Central memory CD8-positive, alpha-beta T cell (primary cell): Measurements from ENCODE around the gene GPC3.

Source experiments
- ATAC-seq: fragments of 150-1000 bp; cut with Tn5 transposase; replicated peaks from 2 replicates; pipeline ENCODE4 v1.10.0; 2022; ENCODE audit warnings: mild to moderate bottlenecking, moderate FRiP score, moderate number of reproducible peaks; ENCODE audit not compliant: poor library complexity, severe bottlenecking; ENCODE audit errors: extremely low read depth
- DNase-seq, 2 donors: peaks; one replicate each; pipeline ENCODE4 v3.0.0; 2021; ENCODE audit warnings: low spot score in 2 of 2
- H3K27ac Mint-ChIP-seq: one replicate; pipeline ENCODE4 v1.8.0; 2022; ENCODE audit warnings: low read depth, mild to moderate bottlenecking, moderate library complexity, mixed read lengths
- H3K27me3 Mint-ChIP-seq: one replicate; pipeline ENCODE4 v1.8.0; 2022; ENCODE audit warnings: mixed read lengths
- H3K36me3 Mint-ChIP-seq: one replicate; pipeline ENCODE4 v1.8.0; 2022; ENCODE audit warnings: mild to moderate bottlenecking, moderate library complexity, mixed read lengths; ENCODE audit not compliant: insufficient read depth
- H3K4me1 Mint-ChIP-seq: one replicate; pipeline ENCODE4 v1.8.0; 2022; ENCODE audit warnings: mixed read lengths
- H3K4me3 Mint-ChIP-seq: one replicate; pipeline ENCODE4 v1.8.0; 2022; ENCODE audit warnings: mild to moderate bottlenecking, moderate library complexity, mixed read lengths
- H3K9me3 Mint-ChIP-seq: one replicate; pipeline ENCODE4 v1.8.0; 2022; ENCODE audit warnings: mixed read lengths

Gene GPC3

GRCh38 chrX:133685822-133686221, 299.6 kb downstream of the GPC3 start:
- H3K27ac Mint-ChIP-seq = no peak overlapping the region

DNA sequence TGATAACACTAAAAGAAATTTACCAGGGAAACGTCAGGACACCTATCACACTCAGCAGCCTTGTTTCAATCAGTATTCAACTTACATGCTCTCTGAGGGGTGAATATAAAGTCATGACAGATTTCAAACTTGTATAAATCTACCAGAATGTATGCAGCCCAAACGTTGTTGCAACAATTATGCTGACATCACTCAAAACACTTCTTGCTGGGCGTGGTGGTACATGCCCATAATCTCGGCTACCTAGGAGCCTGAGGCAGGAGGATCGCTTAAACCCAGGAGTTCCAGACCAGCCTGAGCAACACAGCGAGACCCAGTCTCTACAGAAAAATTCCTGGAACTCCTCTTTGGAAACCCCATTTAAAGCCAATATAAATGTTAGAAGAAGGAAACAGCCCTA, 303.5 kb downstream of the GPC3 start:
- peaks cover 2% of the 10 kb centered on the region for H3K36me3 Mint-ChIP-seq

More at GRCh38 chrX:133685822-133686221, 299.6 kb downstream of the GPC3 start:
- ATAC-seq (no peak), DNase-seq (no peak)
- peaks cover 2% of the 10 kb centered on the region for H3K36me3 Mint-ChIP-seq
- no peaks in the 10 kb centered on the region for H3K27me3 Mint-ChIP-seq
- no peaks in the 10 kb centered on the region for H3K9me3 Mint-ChIP-seq
- H3K4me3 Mint-ChIP-seq = no peak overlapping the region
- no peaks in the 10 kb centered on the region for H3K4me1 Mint-ChIP-seq

GRCh38 chrX:133681421-133681820, 304.0 kb downstream of the GPC3 start:
- DNase-seq (no peak), ATAC-seq (no peak)
- H3K4me3 Mint-ChIP-seq = no peak overlapping the region
- H3K9me3 Mint-ChIP-seq = no peaks in the 10 kb centered on the region
- peaks cover 6% of the 10 kb centered on the region for H3K27me3 Mint-ChIP-seq
- no peaks in the 10 kb centered on the region for H3K4me1 Mint-ChIP-seq
- H3K36me3 Mint-ChIP-seq = no peaks in the 10 kb centered on the region
- H3K27ac Mint-ChIP-seq = no peak overlapping the region

More for the DNA sequence above, 303.5 kb downstream of the GPC3 start:
- Mint-ChIP-seq H3K4me3 (no peak overlapping the region), H3K27ac (no peak overlapping the region), H3K9me3 (no peaks in the 10 kb centered on the region), H3K4me1 (no peaks in the 10 kb centered on the region), H3K27me3 (peaks cover 6% of the 10 kb centered on the region)
- no peak for DNase-seq
- no peak for ATAC-seq

- H3K27me3 Mint-ChIP-seq = peaks cover 6% of the 10 kb centered on the region
- H3K9me3 Mint-ChIP-seq = no peaks in the 10 kb centered on the region
- H3K27ac Mint-ChIP-seq = no peak overlapping the region
- DNase-seq (no peak), ATAC-seq (no peak)
- no peaks in the 10 kb centered on the region for H3K4me1 Mint-ChIP-seq
- no peak overlapping the region for H3K4me3 Mint-ChIP-seq
- no peaks in the 10 kb centered on the region for H3K36me3 Mint-ChIP-seq
These were observed 308.0 kb downstream of the GPC3 start for GRCh38 chrX:133677123-133678063.

DNA sequence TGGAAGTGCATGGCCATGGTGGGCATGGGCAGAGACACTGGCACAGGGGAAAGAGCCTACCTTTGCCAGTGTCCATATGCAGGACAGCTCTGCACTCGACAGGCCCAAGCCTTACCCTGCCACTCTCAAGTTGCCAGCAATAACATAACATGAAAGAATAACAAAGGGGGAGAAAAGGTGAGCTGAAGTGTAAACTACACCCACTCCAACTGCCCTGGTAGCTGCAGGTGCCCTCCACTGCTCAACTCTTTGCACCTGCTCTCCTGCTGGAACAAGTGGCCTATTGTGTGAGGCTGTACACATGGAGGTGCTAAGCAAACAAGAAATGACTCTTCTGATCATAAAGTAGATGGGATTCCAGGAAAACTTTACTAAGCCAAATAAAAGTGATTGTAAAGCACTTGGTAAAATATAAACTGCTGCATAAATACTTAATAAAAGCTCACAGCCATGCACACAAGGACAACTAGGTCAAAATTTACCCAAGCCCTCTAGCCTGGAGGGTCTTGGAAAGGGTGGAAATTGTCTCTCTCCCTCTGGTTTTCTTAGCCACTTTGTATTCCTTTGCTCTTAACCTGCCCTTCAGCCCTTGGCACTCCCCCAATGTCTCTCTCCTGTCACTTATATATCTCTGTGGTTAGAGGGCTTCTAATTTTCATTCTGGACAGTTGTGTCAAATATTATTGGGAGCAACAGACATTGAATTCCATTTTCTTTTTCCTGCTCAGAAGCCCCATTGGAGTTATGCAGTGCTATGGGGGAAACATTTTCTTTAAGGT, 308.9 kb downstream of the GPC3 start:
- Mint-ChIP-seq H3K4me3 (no peak overlapping the region), H3K4me1 (no peaks in the 10 kb centered on the region), H3K27ac (no peak overlapping the region), H3K36me3 (no peaks in the 10 kb centered on the region), H3K27me3 (peaks cover 15% of the 10 kb centered on the region), H3K9me3 (no peaks in the 10 kb centered on the region)
- DNase-seq (no peak), ATAC-seq (no peak)

- Mint-ChIP-seq H3K4me1 (no peaks in the 10 kb centered on the region), H3K36me3 (no peaks in the 10 kb centered on the region), H3K4me3 (no peak overlapping the region), H3K27ac (no peak overlapping the region), H3K27me3 (peaks cover 15% of the 10 kb centered on the region), H3K9me3 (no peaks in the 10 kb centered on the region)
- no peak for ATAC-seq
- no peak for DNase-seq
These were observed 310.5 kb downstream of the GPC3 start for GRCh38 chrX:133674726-133675470.

DNA sequence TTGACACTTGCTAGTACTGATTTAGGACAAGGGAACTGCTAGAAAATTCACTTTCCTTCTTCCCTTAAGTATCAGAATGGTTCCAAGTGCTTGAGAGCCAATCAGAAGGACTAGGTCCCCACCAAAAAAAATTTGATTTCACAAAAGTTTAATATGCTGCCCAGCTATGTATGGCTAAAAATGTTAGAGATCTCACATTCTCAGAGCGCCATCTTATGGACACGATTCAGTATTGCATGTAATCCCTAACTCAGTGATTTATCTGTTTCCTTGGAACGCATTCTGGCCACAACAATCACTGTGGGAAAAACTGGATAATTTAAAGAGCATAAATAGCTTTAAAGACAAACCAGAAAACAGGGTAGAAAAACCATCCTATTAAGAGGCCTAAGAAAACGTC, 315.0 kb downstream of the GPC3 start:
- peaks cover 8% of the 10 kb centered on the region for H3K27me3 Mint-ChIP-seq
- no peaks in the 10 kb centered on the region for H3K9me3 Mint-ChIP-seq
- no peaks in the 10 kb centered on the region for H3K36me3 Mint-ChIP-seq
- ATAC-seq (no peak), DNase-seq (no peak)
- no peak overlapping the region for H3K4me3 Mint-ChIP-seq
- H3K27ac Mint-ChIP-seq = no peak overlapping the region
- no peaks in the 10 kb centered on the region for H3K4me1 Mint-ChIP-seq

- no peaks in the 10 kb centered on the region for H3K36me3 Mint-ChIP-seq
- no peak overlapping the region for H3K4me3 Mint-ChIP-seq
- DNase-seq = no peak
- no peak overlapping the region for H3K27ac Mint-ChIP-seq
- no peaks in the 10 kb centered on the region for H3K9me3 Mint-ChIP-seq
- no peak for ATAC-seq
- peaks cover 8% of the 10 kb centered on the region for H3K27me3 Mint-ChIP-seq
- H3K4me1 Mint-ChIP-seq = no peaks in the 10 kb centered on the region
These were observed 316.2 kb downstream of the GPC3 start for GRCh38 chrX:133669214-133669613.

DNA sequence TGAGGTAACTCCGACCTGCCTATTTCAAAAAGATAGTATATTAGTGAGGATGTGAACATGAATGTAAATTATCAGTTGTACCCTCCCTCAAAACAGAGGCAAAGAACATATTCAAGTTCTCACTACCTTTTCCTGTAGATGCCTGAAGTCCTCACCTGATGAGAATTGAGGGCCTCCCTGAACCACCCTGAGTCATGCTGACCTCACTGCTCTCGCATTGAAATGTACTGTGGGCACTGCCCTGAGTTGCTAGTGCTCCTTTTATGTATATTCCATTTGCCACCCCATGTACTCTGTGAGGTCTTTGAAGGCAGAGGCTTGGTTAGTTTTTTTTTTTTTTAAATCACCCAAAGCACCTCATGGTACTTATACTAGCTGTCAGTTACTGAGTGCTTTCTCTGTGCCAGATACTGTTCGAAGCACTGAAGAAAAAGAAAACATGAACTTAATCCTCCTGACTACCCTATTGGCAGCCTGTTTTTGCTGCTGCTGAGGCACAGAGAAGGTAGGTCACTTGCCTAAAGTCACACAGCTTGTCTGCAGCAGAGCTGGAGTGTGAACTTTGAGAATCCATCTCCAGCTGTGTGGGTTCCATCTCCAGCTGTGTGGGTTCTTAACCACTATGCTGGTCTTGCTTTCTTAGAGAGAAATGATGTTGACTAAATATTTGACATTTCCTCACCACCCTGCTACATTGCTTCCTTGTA, 317.0 kb downstream of the GPC3 start:
- H3K4me1 Mint-ChIP-seq = no peaks in the 10 kb centered on the region
- no peaks in the 10 kb centered on the region for H3K36me3 Mint-ChIP-seq
- peaks cover 8% of the 10 kb centered on the region for H3K27me3 Mint-ChIP-seq
- DNase-seq (no peak), ATAC-seq (no peak)
- no peaks in the 10 kb centered on the region for H3K9me3 Mint-ChIP-seq
- H3K27ac Mint-ChIP-seq = no peak overlapping the region
- no peak overlapping the region for H3K4me3 Mint-ChIP-seq

DNA sequence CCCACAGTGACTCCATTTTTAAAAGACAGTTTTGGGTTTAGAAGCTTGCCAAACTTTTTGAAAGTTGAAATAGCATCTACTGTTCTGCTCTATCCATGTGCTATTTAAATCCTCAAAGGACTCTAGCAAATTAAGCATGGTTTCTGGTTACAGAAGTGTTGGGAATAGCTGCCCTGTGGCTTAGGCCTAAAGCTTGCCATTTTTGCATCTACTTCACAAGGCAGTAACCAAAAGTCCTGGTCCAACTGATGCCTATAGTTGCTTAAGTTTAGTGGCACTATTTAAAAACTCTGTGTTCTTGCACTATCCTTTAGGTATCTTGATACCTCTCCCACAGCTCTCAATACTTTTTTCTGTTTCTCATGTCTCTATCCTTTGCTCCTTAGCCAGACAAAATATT, 319.1 kb downstream of the GPC3 start:
- Mint-ChIP-seq H3K9me3 (no peaks in the 10 kb centered on the region), H3K4me3 (no peak overlapping the region), H3K27ac (no peak overlapping the region), H3K36me3 (no peaks in the 10 kb centered on the region), H3K4me1 (no peaks in the 10 kb centered on the region), H3K27me3 (no peaks in the 10 kb centered on the region)
- no peak for ATAC-seq
- no peak for DNase-seq

DNA sequence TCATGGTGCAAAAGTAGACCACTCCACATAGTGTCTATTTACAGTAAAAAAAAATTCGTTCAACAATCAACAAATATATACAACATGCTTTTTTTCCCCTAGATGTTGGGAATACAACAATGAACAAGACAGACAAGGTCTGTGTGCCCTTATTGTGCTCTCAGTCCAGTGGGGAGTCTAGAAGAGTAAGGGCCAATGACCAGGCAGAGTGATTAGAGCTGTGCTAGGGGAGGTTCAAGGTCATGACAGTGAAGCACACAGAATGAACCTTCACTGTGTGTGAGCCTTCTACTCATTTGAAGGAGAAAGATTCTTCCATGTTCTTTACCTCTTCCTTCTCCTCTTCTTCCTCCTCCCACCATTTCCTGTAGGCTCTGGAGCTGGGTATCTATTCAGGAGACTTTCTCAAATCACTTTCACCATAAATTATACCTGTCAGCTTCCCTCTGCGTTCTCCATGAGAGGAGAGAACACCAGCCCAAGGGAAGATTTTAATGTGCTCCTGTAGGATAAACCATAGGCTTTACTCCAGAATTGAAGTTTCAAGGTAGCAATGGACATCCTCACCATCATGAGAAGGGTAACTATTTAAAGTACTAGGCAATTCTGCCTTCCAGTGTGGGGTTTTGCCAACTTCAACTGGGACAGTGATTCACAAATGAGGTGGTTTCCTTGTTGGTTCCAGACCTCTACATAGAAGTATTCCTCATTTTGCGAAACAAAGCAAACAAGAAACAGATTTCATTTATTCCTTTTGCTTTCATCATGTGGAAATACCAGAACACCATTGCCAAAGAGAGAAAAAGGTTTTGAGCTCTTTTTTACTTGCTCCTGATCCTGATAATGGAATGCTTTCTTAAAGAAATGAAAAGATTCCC, 323.2 kb downstream of the GPC3 start:
- H3K9me3 Mint-ChIP-seq = no peaks in the 10 kb centered on the region
- H3K4me1 Mint-ChIP-seq = no peaks in the 10 kb centered on the region
- H3K4me3 Mint-ChIP-seq = no peak overlapping the region
- DNase-seq (no peak), ATAC-seq (no peak)
- no peaks in the 10 kb centered on the region for H3K36me3 Mint-ChIP-seq
- no peak overlapping the region for H3K27ac Mint-ChIP-seq
- peaks cover 8% of the 10 kb centered on the region for H3K27me3 Mint-ChIP-seq
